ENCODE measurements around the gene AMN.

DNA sequence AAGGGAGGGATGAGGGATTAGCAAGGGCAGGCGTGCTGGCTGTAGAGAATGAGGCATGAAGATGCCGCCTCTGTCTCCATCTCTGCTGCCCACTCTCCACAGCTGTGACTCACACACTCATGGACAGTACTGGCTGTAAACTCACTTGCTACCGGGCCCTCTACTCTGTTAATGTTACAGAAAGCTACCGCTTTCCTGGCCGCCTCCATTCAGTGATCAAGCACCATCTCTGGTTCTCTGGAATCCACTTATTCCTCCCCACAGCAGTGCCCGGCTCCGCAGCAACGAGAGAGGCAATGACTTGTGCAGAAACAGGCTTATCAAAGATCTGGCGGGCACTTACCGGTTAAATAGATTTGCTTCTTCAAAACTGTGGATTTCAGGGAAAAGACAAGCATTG, 34.8 kb downstream of the AMN start:
- TF ChIP-seq, protein P1, sequence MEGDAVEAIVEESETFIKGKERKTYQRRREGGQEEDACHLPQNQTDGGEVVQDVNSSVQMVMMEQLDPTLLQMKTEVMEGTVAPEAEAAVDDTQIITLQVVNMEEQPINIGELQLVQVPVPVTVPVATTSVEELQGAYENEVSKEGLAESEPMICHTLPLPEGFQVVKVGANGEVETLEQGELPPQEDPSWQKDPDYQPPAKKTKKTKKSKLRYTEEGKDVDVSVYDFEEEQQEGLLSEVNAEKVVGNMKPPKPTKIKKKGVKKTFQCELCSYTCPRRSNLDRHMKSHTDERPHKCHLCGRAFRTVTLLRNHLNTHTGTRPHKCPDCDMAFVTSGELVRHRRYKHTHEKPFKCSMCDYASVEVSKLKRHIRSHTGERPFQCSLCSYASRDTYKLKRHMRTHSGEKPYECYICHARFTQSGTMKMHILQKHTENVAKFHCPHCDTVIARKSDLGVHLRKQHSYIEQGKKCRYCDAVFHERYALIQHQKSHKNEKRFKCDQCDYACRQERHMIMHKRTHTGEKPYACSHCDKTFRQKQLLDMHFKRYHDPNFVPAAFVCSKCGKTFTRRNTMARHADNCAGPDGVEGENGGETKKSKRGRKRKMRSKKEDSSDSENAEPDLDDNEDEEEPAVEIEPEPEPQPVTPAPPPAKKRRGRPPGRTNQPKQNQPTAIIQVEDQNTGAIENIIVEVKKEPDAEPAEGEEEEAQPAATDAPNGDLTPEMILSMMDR (conservative IDR thresholded peaks at IDR 0.05; ENCODE audit: low read depth, low read length), result no peak
- TF ChIP-seq EZH2 (IDR thresholded peaks at IDR 0.05; ENCODE audit: borderline replicate concordance, low read depth, low read length, poor library complexity, severe bottlenecking), result no peak

Measured in A673 (cell line).